Adipose tissue (tissue), 3 donors: ENCODE results near the gene TSEN54. TPM values are rescaled to one million over a fixed set of nuclear protein-coding genes. Genes with fewer than 3 reads are reported as not detected.

Experiments
- H3K27ac ChIP-seq: one replicate; pipeline ENCODE4 v1.5.1; 2013; ENCODE audit warnings: low read depth, low read length
- WGBS, 3 donors: extraction: QIAGEN DNeasy Blood & Tissue Kit; methylation state at CpG; one replicate each; pipeline ENCODE4 v1.1.7; 2013; 5-methylcytosine and 5-hydroxymethylcytosine counted together
- polyA plus RNA-seq, 3 donors: library from polyadenylated mRNA; stranded (reverse); fragments of 200-250 nt; gene quantifications; one replicate each; pipeline ENCODE4 v1.2.3, GENCODE V29; 2013
- donor health status: healthy with polysubstance abuse.
- donor health status: Bipolar disorder and iron deficiency.
- donor health status: healthy.

TSEN54 gene
- polyA plus RNA-seq, 3 donors, result 20.1 to 22.7 (median 22.3) TPM

DNA sequence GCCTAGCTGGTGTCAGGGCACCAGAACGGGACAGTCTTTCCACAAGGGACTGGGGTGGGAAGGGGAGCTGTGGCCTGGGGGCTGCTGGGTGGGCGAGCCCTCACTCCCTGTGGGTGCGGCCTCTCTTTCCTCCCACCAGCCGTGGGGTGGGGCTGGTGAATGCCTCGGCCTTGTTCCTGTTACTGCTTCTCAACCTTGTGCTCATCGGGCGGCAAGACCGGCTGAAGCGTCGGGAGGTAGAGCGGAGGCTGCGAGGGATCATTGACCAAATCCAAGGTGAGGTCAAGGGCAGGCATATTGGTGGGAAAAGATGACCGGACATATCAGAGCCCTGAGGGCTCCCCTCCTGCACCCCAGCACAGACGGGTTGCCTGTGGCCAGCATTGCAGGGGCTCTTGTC lies 30.2 kb upstream of the TSEN54 start:
- WGBS, 3 donors, result 83 to 86% (median 83%) methylated on average over 14 of the region's 14 CpGs
- H3K27ac ChIP-seq, result no peak overlapping the region

GRCh38 chr17:75486951-75487350 lies 29.4 kb upstream of the TSEN54 start:
- 78 to 89% (median 79%) methylated on average over 5 of the region's 5 CpGs for WGBS, 3 donors

DNA sequence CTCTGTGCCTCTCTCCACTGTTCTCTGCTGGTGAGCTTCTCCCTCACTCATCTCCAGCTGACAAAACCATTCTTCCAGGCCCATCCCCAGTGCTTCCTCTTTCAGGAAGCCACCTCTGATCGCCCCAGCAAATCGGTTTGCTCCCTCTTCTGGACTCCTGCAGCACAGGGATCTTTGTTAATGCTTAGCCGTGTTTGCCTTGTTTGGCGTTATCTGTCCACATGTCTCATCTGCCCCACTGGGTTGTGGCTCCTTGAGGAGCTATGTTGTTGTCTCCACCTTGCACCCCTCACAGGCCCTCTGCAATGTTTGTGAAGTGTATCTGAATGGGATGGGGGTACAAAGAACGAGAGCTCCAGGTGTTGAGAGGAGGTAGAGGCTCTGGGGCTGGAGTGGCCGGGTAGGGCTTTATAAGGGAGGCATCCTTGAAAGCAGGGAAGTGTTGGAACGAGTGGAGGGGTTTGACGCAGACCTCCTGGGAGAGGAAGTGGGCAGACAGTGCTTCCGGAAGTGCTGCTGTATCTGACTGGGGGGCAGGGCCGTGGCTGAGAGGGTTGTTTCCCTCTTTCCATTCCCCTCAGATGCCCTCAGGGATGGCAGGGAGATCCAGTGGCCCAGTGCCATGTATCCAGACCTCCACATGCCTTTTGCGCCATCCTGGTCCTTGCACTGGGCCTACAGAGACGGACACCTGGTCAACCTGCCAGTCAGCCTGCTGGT lies 28.8 kb upstream of the TSEN54 start:
- no peak overlapping the region for H3K27ac ChIP-seq
- 35 to 79% (median 42%) methylated on average over 11 to 12 of the region's 12 CpGs for WGBS, 3 donors

More at GRCh38 chr17:75486951-75487350, 29.4 kb upstream of the TSEN54 start:
- H3K27ac ChIP-seq, result no peak overlapping the region

- 89 to 94% (median 92%) methylated on average over 24 of the region's 24 CpGs for WGBS, 3 donors
- H3K27ac ChIP-seq, result no peak overlapping the region
Measured at GRCh38 chr17:75488693-75489510, 27.4 kb upstream of the TSEN54 start.

- no peak overlapping the region for H3K27ac ChIP-seq
- WGBS, 3 donors, result 76 to 87% (median 81%) methylated on average over 14 of the region's 14 CpGs
Measured at GRCh38 chr17:75489511-75489955, 26.8 kb upstream of the TSEN54 start.

GRCh38 chr17:75490173-75490743 lies 26.1 kb upstream of the TSEN54 start:
- 37 to 60% (median 56%) methylated on average over 14 of the region's 14 CpGs for WGBS, 3 donors
- H3K27ac ChIP-seq, result no peak overlapping the region

GRCh38 chr17:75490953-75491649 lies 25.2 kb upstream of the TSEN54 start:
- WGBS, 3 donors, result 70 to 88% (median 73%) methylated on average over 19 of the region's 19 CpGs
- H3K27ac ChIP-seq, result no peak overlapping the region

DNA sequence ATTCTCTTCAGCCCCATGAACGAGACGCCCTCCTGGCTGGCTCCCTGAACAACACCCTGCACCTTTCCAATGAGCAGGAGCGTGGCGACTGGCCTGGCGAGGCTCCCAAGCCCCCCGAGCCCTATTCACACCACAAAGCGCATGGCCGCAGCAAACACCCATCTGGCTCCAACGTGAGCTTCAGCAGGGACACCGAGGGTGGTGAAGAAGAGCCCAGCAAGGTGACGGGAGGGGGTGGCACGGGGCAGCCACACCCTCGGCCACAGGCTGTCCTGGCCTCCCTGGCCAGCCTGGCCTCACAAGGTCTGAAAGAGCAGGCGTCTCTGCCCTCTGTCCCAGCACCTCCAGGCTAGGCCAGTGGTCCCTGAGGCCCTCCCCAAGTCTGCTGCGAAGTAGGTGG lies 24.6 kb upstream of the TSEN54 start:
- no peak overlapping the region for H3K27ac ChIP-seq
- WGBS, 3 donors, result 91 to 93% (median 93%) methylated on average over 15 of the region's 15 CpGs

DNA sequence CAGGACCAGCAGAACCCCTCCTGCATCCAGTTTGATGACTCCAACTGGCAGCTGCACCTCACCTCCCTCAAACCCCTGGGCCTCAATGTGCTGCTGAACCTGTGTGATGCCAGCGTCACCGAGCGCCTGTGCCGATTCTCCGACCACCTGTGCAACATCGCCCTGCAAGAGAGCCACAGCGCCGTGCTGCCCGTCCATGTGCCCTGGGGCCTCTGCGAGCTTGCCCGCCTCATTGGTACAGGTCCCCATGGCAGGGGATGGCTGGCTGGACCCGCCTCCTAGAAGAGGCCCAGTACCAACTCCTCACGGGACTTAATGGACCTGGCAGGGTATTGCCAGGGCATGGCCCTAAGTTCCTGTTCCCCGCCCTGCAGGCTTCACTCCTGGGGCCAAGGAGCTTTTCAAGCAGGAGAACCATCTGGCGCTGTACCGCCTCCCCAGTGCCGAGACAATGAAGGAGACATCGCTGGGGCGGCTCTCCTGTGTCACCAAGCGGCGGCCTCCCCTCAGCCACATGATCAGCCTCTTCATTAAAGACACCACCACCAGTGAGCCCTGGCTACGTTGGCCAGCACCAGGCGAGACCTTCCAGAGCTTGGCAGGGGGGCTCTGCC lies 23.7 kb upstream of the TSEN54 start:
- no peak overlapping the region for H3K27ac ChIP-seq
- WGBS, 3 donors, result 87 to 92% (median 92%) methylated on average over 23 of the region's 23 CpGs

DNA sequence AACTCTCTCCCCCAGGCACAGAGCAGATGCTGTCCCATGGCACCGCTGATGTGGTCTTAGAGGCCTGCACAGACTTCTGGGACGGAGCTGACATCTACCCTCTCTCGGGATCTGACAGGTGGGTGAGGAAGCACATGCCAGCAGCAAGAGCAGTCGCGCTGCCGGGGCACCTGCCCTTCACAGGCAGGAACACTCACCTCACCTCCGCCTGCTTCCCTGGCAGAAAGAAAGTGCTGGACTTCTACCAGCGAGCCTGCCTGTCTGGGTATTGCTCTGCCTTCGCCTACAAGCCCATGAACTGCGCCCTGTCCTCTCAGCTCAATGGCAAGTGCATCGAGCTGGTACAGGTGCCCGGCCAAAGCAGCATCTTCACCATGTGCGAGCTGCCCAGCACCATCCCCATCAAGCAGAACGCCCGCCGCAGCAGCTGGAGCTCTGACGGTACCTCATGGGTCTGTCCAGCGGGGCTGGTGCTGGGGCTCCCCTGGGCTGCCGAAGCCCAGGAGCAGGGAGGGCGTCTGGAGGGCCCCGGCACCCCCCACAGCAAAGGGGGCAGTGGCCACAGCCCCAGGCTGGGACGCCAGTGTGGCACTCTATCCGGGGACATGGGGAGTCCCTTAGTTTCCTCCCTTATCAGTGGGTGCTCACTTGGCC lies 22.7 kb upstream of the TSEN54 start:
- 95 to 96% (median 96%) methylated on average over 23 of the region's 23 CpGs for WGBS, 3 donors
- no peak overlapping the region for H3K27ac ChIP-seq

DNA sequence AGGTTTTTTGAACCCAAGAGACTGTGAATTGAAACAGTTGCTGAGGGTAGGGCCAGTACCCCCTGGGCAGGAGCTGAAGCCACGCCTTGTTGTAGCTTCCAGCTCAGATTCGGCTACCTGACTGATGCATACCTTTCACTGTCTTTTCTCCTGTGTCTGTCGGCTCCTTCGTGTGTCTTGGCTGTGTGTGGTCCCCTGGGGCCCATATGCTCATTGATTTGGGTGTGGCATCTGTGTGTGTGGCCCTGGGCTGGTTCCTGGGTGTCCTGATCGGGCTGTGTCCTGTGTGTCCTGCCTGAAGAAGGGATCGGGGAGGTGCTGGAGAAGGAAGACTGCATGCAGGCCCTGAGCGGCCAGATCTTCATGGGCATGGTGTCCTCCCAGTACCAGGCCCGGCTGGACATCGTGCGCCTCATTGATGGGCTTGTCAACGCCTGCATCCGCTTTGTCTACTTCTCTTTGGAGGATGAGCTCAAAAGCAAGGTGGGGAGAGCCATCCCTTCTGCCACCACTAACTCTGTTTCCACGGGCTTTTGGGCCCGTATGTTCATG lies 21.9 kb upstream of the TSEN54 start:
- no peak overlapping the region for H3K27ac ChIP-seq
- 89 to 90% (median 90%) methylated on average over 14 of the region's 14 CpGs for WGBS, 3 donors

DNA sequence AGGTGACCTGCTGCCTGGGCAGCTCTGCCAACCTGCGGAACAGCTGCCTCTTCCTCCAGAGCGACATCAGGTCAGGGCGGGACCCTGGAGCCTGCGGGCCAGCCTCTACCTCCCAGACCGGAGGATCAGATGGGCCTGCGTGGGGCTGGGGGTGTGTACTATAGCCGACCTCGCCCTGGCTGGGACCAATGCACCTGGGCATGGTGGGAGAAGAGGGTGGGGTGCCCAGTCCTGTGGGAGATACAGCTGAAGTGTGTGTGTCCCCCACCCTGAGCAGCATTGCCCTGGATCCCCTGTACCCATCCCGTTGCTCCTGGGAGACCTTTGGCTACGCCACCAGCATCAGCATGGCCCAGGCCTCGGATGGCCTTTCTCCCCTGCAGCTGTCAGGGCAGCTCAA lies 20.3 kb upstream of the TSEN54 start:
- H3K27ac ChIP-seq, result no peak overlapping the region
- WGBS, 3 donors, result 89 to 96% (median 96%) methylated on average over 11 of the region's 11 CpGs

DNA sequence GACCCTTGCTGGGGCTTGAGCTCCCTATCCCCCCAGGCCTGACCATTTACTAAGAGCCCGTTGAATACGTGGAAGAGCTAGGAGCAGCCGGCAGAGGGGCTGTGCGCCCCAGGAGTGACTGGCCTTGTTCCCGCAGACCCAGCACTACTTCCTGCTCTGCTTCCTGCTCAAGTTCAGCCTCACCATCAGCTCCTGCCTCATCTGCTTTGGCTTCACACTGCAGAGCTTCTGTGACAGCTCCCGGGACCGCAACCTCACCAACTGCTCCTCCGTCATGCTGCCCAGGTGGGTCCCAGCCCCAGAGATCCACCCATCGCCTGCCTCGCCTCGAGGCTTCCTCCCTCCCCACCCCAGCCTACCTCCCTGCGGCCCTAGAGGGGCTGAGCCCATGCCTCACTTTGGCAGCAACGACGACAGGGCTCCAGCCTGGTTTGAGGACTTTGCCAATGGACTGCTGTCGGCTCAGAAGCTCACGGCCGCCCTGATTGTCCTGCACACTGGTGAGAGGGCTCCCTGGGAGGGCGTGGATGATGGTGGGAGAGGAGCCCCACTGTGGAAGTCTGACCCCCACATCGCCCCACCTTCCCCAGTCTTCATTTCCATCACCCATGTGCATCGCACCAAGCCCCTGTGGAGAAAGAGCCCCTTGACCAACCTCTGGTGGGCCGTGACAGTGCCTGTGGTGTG lies 18.1 kb upstream of the TSEN54 start:
- WGBS, 3 donors, result 58 to 78% (median 65%) methylated on average over 20 to 21 of the region's 21 CpGs

DNA sequence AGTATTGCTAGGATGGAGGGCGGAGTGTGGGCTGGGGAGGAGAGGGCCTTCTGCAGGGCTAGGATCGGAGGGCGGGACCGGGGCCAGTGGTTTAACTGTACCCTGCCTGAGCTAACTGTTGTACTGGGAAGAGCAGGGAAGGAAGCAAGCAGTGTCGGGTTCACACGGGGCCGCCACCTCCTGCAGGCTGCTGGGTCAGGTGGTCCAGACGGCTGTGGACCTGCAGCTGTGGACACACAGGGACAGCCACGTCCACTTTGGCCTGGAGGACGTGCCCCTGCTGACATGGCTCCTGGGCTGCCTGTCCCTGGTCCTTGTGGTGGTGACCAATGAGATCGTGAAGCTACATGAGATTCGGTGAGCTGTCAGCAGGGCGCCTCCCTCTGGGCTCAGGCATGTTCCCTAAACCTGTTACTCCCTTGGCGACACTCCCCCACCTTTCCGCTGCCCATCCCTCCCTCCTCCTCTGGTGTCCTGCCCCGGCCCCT lies 17.6 kb upstream of the TSEN54 start:
- no peak overlapping the region for H3K27ac ChIP-seq
- WGBS, 3 donors, result 47 to 65% (median 48%) methylated on average over 16 of the region's 16 CpGs

More for the DNA sequence above, 18.1 kb upstream of the TSEN54 start:
- H3K27ac ChIP-seq, result no peak overlapping the region

- 39 to 50% (median 46%) methylated on average over 16 of the region's 16 CpGs for WGBS, 3 donors
- H3K27ac ChIP-seq, result no peak overlapping the region
Measured at GRCh38 chr17:75499313-75500022, 16.9 kb upstream of the TSEN54 start.
